Upper lobe of left lung (tissue), 6 donors: ENCODE results near the gene ST14. TPM values are rescaled to one million over a fixed set of nuclear protein-coding genes. Genes with fewer than 3 reads are reported as not detected.

Experiments used
- ATAC-seq, 2 donors: fragments of 200-7000 bp; cut with Tn5 transposase; one replicate each; pipeline ENCODE4 v1.9.1; 2022; ENCODE audit warnings: mild to moderate bottlenecking in 2 of 2, moderate library complexity in 2 of 2; ENCODE audit not compliant: low FRiP score in 2 of 2
- DNase-seq, 2 donors: peaks; one replicate each; pipeline ENCODE4 v3.0.0-alpha.2; 2019 to 2020
- H3K27ac ChIP-seq, 4 donors: fragments of 200-600 bp; sonication (generic); one replicate each; pipeline ENCODE4 v1.5.1; 2016 to 2019
- H3K27me3 ChIP-seq, 4 donors: fragments of 200-600 bp; sonication (generic); one replicate each; pipeline ENCODE4 v1.5.1; 2017 to 2019
- H3K36me3 ChIP-seq, 4 donors: fragments of 200-600 bp; sonication (generic); one replicate each; pipeline ENCODE4 v1.5.1; 2016 to 2019
- H3K4me1 ChIP-seq, 4 donors: fragments of 200-600 bp; sonication (generic); one replicate each; pipeline ENCODE4 v1.5.1; 2018 to 2019
- H3K4me3 ChIP-seq, 4 donors: fragments of 200-600 bp; sonication (generic); one replicate each; pipeline ENCODE4 v1.5.1; 2017 to 2019; ENCODE audit warnings: mild to moderate bottlenecking in 2 of 4, moderate library complexity in 1 of 4
- H3K9me3 ChIP-seq, 4 donors: fragments of 200-600 bp; sonication (generic); one replicate each; pipeline ENCODE4 v1.5.1; 2018 to 2019
- CTCF ChIP-seq, 6 experiments: fragments of 450-650 bp in 4 of 6; fragments of 200-600 bp in 2 of 6; sonication (generic) in 2 of 6; IDR thresholded peaks; one replicate each; pipeline ENCODE4 v1.5.1; 2016 to 2019; ENCODE audit warnings: antibody characterized with exemption in 6 of 6
- EP300 ChIP-seq, 4 donors: sonication (generic); formaldehyde crosslinking; IDR thresholded peaks; one replicate each; pipeline ENCODE4 v1.5.1; 2017; ENCODE audit warnings: antibody characterized with exemption in 4 of 4, control low read depth in 2 of 4
- POLR2A ChIP-seq, 4 donors: fragments of 450-650 bp; IDR thresholded peaks; one replicate each; pipeline ENCODE4 v1.5.1; 2016 to 2017; ENCODE audit warnings: antibody characterized with exemption in 4 of 4, mild to moderate bottlenecking in 2 of 4
- POLR2AphosphoS5 ChIP-seq, 2 donors: sonication (generic); formaldehyde crosslinking; IDR thresholded peaks; one replicate each; pipeline ENCODE4 v1.5.1; 2017; ENCODE audit warnings: antibody characterized with exemption in 2 of 2
- WGBS, 2 donors: methylation state at CpG; one replicate each; pipeline ENCODE4 v1.1.5; 2017 to 2018; 5-methylcytosine and 5-hydroxymethylcytosine counted together
- total RNA-seq, 6 donors: library from RNA; depleted of rRNA in 4 of 6; stranded (reverse); fragments of >200 nt in 4 of 6; gene quantifications; one replicate each; pipeline versions ENCODE4 v1.1.0 to v1.2.1, GENCODE V29; 2016 to 2021
- donor health status: DM: no; HTN: no; CAD: no; lungs with moderate emphysema.
- donor health status: DM: no; HTN: yes; CAD: no; lungs with severe emphysema.

Gene ST14
- total RNA-seq, 6 donors from 2014 or later, result 49.2 to 105 (median 72.1) TPM

GRCh38 chr11:130164221-130164570, 4.6 kb downstream of the ST14 start:
- H3K4me3 ChIP-seq, result no peak overlapping the region
- peak overlapping the region in 3 of 4 donors; percentile 45 to 59 (median 52) for H3K27ac ChIP-seq
- H3K4me1 ChIP-seq, result peaks cover 29 to 55% (median 50%) of the 10 kb centered on the region in 4 donors
- no peaks in the 10 kb centered on the region for H3K9me3 ChIP-seq
- TF ChIP-seq EP300 (IDR thresholded peaks at IDR 0.05), result no peak
- TF ChIP-seq POLR2AphosphoS5 (IDR thresholded peaks at IDR 0.05), result no peak
- TF ChIP-seq CTCF (IDR thresholded peaks at IDR 0.05), result no peak
- no peak for TF ChIP-seq POLR2A (IDR thresholded peaks at IDR 0.05)
- 60 to 69% methylated on average over 2 of the region's 2 CpGs for WGBS, 2 donors
- no peaks in the 10 kb centered on the region for H3K36me3 ChIP-seq
- H3K27me3 ChIP-seq, result peaks cover 0 to 11% (median 0%) of the 10 kb centered on the region in 4 donors
- ATAC-seq (no peak), DNase-seq (no peak)

GRCh38 chr11:130165601-130166456, 6.2 kb downstream of the ST14 start:
- DNase-seq, result peak in 1 of 2 donors; percentile 66
- no peak overlapping the region for H3K4me3 ChIP-seq
- 76 to 79% methylated on average over 8 to 9 of the region's 9 CpGs for WGBS, 2 donors
- peaks cover 21 to 43% (median 37%) of the 10 kb centered on the region in 4 donors for H3K4me1 ChIP-seq
- peak in 1 of 2 donors; percentile 52 for ATAC-seq
- TF ChIP-seq POLR2A (IDR thresholded peaks at IDR 0.05) (no peak), POLR2AphosphoS5 (IDR thresholded peaks at IDR 0.05) (no peak), EP300 (IDR thresholded peaks at IDR 0.05) (no peak), CTCF (IDR thresholded peaks at IDR 0.05) (no peak)
- H3K9me3 ChIP-seq, result no peaks in the 10 kb centered on the region
- H3K27me3 ChIP-seq, result peaks cover 0 to 5% (median 0%) of the 10 kb centered on the region in 4 donors
- H3K36me3 ChIP-seq, result no peaks in the 10 kb centered on the region
- H3K27ac ChIP-seq, result peak overlapping the region in 3 of 4 donors; percentile 37 to 61 (median 54)

- Histone ChIP-seq H3K27ac (peak overlapping the region in 3 of 4 donors; percentile 37 to 61 (median 54)), H3K4me3 (no peak overlapping the region), H3K9me3 (no peaks in the 10 kb centered on the region), H3K4me1 (peaks cover 21 to 37% (median 32%) of the 10 kb centered on the region in 4 donors), H3K27me3 (peaks cover 0 to 1% (median 0%) of the 10 kb centered on the region in 4 donors), H3K36me3 (no peaks in the 10 kb centered on the region)
- peak in 1 of 4 donors; percentile 42 for TF ChIP-seq EP300 (IDR thresholded peaks at IDR 0.05)
- TF ChIP-seq POLR2AphosphoS5 (IDR thresholded peaks at IDR 0.05), result peak; percentile 53 to 74
- TF ChIP-seq POLR2A (IDR thresholded peaks at IDR 0.05), result peak in 1 of 4 donors; percentile 42
- no peak for TF ChIP-seq CTCF (IDR thresholded peaks at IDR 0.05)
- peak; percentile 72 to 85 for ATAC-seq
- peak in 1 of 2 donors; percentile 68 for DNase-seq
- WGBS, 2 donors, result 56 to 62% methylated on average over 4 of the region's 4 CpGs
Observed at GRCh38 chr11:130166457-130166784, 6.8 kb downstream of the ST14 start.

- DNase-seq (no peak), ATAC-seq (no peak)
- Histone ChIP-seq H3K4me1 (peaks cover 17 to 30% (median 25%) of the 10 kb centered on the region in 4 donors), H3K36me3 (no peaks in the 10 kb centered on the region), H3K27me3 (no peaks in the 10 kb centered on the region), H3K27ac (peak overlapping the region in 2 of 4 donors; percentile 27 to 54), H3K9me3 (no peaks in the 10 kb centered on the region), H3K4me3 (no peak overlapping the region)
- no peak for TF ChIP-seq POLR2A (IDR thresholded peaks at IDR 0.05)
- TF ChIP-seq CTCF (IDR thresholded peaks at IDR 0.05), result no peak
- no peak for TF ChIP-seq EP300 (IDR thresholded peaks at IDR 0.05)
- no peak for TF ChIP-seq POLR2AphosphoS5 (IDR thresholded peaks at IDR 0.05)
- WGBS, 2 donors, result 97 to 100% methylated on average over 3 of the region's 3 CpGs
Observed at GRCh38 chr11:130167146-130167545, 7.6 kb downstream of the ST14 start.
